ENCODE measurements around the gene TMEM219. TPM values are rescaled to one million over a fixed set of nuclear protein-coding genes. Genes with fewer than 3 reads are reported as not detected.

Gene TMEM219
- total RNA-seq (2022; extraction: Qiagen RNA extraction): 82.6 to 101 TPM (median 99.1 TPM) in 5 replicates

DNA sequence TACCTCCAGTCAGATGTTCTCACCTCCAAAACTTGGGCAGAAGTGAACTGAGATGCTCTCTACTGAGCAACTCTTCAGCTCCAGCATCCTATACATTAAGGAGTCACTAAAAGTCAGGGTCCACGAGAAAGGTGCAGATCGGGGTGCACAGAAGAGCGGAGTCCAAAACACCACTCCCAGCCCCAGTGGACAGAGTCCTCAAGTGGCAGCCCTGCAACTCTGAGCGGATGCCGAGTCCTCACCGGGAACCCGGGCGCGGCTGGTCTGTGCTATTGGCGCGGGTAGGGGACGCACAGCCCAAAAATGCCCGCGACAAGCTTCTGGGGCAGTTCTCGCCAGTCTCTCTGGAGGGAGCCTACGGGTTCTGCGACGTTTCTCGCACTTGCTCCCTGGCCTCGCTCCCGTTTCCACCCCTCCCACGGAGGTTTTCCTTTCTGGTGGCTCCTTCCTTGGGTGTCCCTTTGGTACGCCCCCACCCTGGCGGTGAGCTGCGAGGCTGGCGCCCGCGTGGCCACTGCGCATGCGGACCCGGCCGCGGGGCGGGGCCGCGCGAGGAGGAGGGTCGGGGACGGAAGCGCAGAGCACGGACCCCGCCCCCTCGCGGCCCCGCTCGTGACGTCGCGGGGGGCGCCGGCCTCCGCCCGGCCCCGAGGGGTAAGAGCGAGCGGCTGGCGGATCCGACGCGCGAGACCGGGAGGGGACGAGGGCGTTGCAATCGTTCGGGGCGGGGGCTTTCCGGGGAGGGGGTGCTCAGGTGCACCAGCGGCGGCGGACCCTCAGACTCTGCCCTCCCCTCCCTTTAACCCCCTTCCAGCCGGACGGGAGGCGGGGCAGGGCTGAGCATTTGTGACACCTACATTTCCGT is at the start of gene TMEM219:
Gene TMEM219, plus strand, starts transcription at position 601 of the 865 bp plus-strand sequence. CDS start 1,065 bp downstream, outside the sequence.

DNA sequence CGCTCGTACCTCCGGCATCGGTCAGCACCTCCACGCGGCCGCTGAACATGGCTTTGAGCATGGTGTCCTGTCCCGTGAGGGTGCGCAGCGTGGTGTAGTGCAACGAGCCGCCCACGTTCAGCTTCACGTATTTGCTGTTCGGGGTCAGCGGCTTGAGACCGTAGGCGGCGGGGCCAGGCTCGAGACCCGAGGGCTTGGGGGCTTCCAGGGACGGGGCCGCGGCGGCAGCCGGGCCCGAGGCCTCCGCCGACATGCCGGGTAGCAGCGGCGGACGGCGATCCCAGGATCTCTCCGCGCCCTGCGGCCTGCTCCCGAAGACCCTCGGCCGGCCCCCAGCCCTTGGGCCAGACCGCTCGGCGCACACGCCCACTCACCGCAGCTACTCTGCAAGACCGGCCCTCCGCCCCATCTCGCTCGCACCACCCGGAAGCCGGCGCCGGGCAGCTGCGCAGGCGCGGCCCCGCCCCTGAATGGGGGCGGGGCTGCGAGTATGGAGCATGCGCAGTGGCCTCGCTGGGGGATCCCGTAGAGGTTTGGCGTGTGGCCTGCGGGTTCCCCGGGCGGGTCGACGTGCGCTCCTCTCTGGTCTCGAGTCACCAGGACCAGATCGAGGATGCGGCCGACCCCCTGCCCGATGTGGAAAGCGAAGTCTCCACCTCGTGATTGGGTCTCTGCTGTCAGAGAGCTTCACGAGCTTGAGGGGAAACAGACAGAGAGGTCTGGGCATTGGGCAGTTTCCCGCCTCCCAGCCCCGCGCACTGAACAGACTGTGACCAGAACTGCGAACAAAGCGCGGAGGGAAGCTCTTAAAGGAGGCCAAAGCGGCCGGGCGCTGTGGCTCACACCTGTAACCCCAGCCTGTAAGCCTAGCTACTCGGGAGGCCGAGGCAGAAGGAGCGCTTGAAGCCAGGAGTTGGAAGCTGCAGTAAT is 35.8 kb upstream of the TMEM219 start, which contains the start of gene KCTD13:
Gene KCTD13, minus strand, starts transcription at position 446 of the 930 bp plus-strand sequence. Its CDS starts 193 bp downstream, at position 253.

GRCh38 chr16:29973384-29974246 is 11.7 kb downstream of the TMEM219 start, which contains the start of gene TAOK2:
Gene TAOK2 (plus strand): TSS chr16:29973868. CDS start chr16:29977773, 3,905 bp downstream.

DNA sequence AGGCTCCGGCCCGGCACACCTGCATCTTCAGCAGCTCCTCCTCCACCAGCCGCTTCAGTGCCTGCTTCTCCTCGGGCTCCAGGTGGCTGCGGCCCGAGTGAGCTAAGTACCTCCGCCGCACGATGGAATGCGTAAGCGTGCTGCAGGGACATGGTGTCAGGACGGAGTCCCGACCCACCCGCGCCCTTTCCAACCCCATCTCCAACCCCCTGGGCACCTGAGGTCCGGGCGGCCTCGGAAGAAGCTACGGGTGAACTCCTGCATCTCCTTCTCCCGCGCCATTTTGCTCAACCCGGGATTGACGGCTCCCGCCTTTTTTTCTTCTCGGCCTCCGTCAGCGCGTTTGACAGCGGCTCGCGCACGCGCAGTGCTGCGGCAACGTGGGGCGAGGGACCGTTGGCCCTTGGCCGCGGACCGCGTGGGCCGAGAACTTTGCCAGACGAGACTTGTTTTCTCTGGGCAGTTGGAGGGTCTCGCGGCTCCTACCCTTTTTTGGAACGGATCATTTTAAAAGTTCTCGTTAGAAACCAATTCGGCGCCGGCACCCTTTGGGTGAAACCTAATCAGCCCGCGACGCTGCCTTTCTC is 33.5 kb downstream of the TMEM219 start, which contains the start of gene HIRIP3:
Gene HIRIP3, minus strand, starts transcription at position 294 of the 587 bp plus-strand sequence. Its CDS starts 12 bp downstream, at position 282.

GRCh38 chr16:29995911-29996765 is 34.3 kb downstream of the TMEM219 start, which contains the start of gene INO80E:
Gene INO80E (plus strand): TSS chr16:29996241. CDS start chr16:29996311, 70 bp downstream.

DNA sequence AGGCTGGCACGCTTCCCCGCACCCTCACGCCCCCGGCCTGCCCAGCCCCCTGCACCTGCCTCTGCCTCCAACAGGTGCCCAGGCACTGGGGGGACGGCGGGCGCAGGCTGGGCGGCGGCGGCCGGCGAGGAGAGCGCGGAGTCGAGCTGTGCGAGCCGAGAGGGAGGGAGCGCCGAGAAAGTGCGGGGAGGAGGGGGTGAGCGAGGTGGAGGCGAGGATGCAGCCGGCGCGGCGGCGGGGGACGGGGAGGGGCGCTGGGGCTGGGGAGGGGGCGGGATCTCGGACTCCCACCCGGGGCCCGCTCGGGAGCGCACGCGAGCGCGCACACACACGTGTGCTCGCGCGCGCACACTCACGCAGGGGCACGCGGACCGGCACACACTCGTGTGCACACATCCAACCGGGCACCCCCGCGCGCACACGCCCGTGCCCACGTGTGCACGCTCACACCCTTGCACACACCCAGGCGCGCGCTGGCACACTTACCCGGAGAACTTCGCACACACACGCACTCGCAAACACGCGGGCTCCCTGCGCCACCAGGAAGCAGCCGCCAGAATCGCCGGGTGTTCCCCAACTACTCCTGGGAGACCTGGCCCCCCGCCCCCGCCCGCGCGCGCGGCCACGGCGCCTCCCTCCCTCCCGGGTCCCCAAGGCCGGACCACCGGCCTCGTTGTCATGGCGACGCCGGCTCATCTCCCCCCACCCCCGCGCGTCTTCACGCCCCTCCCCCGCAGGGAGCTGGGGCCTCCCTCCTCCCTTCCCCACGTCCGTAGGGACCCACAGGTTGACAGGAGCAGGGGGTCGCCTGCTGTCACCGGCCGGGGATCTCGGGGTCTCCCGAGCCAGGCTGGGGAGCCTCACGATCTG is 49.2 kb downstream of the TMEM219 start, which contains the start of gene DOC2A:
Gene DOC2A, minus strand, starts transcription at position 184 of the 870 bp plus-strand sequence. CDS start 805 bp downstream, outside the sequence.

Other genes starting within 250 kb of the TMEM219 start
- gene C16orf54, start 216.1 kb upstream of the TMEM219 start, total RNA-seq (2022; extraction: Qiagen RNA extraction): not detected in 5 replicates
- gene ZG16, start 183.8 kb upstream of the TMEM219 start, total RNA-seq (2022; extraction: Qiagen RNA extraction): not detected in 5 replicates
- gene KIF22, start 171.3 kb upstream of the TMEM219 start, total RNA-seq (2022; extraction: Qiagen RNA extraction): 79.8 to 94.5 TPM (median 88.2 TPM) in 5 replicates
- 147 to 170 TPM (median 158 TPM) in 5 replicates for gene MAZ, start 155.6 kb upstream of the TMEM219 start, total RNA-seq (2022; extraction: Qiagen RNA extraction)
- gene PRRT2, start 149.9 kb upstream of the TMEM219 start, total RNA-seq (2022; extraction: Qiagen RNA extraction): 0.27 to 0.38 TPM (median 0.32 TPM) in 5 replicates
- 38.1 to 43.0 TPM (median 41.2 TPM) in 5 replicates for gene PAGR1, start 145.9 kb upstream of the TMEM219 start, total RNA-seq (2022; extraction: Qiagen RNA extraction)
- gene MVP, start 141.6 kb upstream of the TMEM219 start, total RNA-seq (2022; extraction: Qiagen RNA extraction): 125 to 150 TPM (median 142 TPM) in 5 replicates
- gene CDIPT, start 98.9 kb upstream of the TMEM219 start, total RNA-seq (2022; extraction: Qiagen RNA extraction): 61.3 to 95.2 TPM (median 91.3 TPM) in 5 replicates
- 16.9 to 23.4 TPM (median 21.0 TPM) in 5 replicates for gene SEZ6L2, start 62.5 kb upstream of the TMEM219 start, total RNA-seq (2022; extraction: Qiagen RNA extraction)
- gene ASPHD1, start 61.6 kb upstream of the TMEM219 start, total RNA-seq (2022; extraction: Qiagen RNA extraction): 14.6 to 28.2 TPM (median 22.7 TPM) in 5 replicates
- gene KCTD13, start 35.9 kb upstream of the TMEM219 start, total RNA-seq (2022; extraction: Qiagen RNA extraction): 10.2 to 16.4 TPM (median 14.5 TPM) in 5 replicates
- gene TAOK2, start 11.8 kb downstream of the TMEM219 start, total RNA-seq (2022; extraction: Qiagen RNA extraction): 25.2 to 31.2 TPM (median 30.1 TPM) in 5 replicates
- 14.6 to 18.0 TPM (median 15.5 TPM) in 5 replicates for gene HIRIP3, start 33.5 kb downstream of the TMEM219 start, total RNA-seq (2022; extraction: Qiagen RNA extraction)
- 99.1 to 113 TPM (median 102 TPM) in 5 replicates for gene INO80E, start 34.2 kb downstream of the TMEM219 start, total RNA-seq (2022; extraction: Qiagen RNA extraction)
- 1.3 to 1.9 TPM (median 1.8 TPM) in 5 replicates for gene DOC2A, start 48.9 kb downstream of the TMEM219 start, total RNA-seq (2022; extraction: Qiagen RNA extraction)
- not detected in 5 replicates for gene C16orf92, start 61.1 kb downstream of the TMEM219 start, total RNA-seq (2022; extraction: Qiagen RNA extraction)
- 0.22 to 0.39 TPM (median 0.26 TPM) in 5 replicates for gene TLCD3B, start 69.2 kb downstream of the TMEM219 start, total RNA-seq (2022; extraction: Qiagen RNA extraction)
- gene ALDOA, start 103.7 kb downstream of the TMEM219 start, total RNA-seq (2022; extraction: Qiagen RNA extraction): 1,572 to 1,866 TPM (median 1,761 TPM) in 5 replicates
- 135 to 153 TPM (median 146 TPM) in 5 replicates for gene PPP4C, start 113.9 kb downstream of the TMEM219 start, total RNA-seq (2022; extraction: Qiagen RNA extraction)
- 0.14 to 0.31 TPM (median 0.30 TPM) in 5 replicates for gene TBX6, start 129.8 kb downstream of the TMEM219 start, total RNA-seq (2022; extraction: Qiagen RNA extraction)
- gene YPEL3, start 134.1 kb downstream of the TMEM219 start, total RNA-seq (2022; extraction: Qiagen RNA extraction): 4.3 to 9.4 TPM (median 8.6 TPM) in 5 replicates
- gene GDPD3, start 151.5 kb downstream of the TMEM219 start, total RNA-seq (2022; extraction: Qiagen RNA extraction): 0.61 to 1.6 TPM (median 1.0 TPM) in 5 replicates
- gene MAPK3, start 161.1 kb downstream of the TMEM219 start, total RNA-seq (2022; extraction: Qiagen RNA extraction): 30.6 to 36.7 TPM (median 34.4 TPM) in 5 replicates
- gene CORO1A, start 221.5 kb downstream of the TMEM219 start, total RNA-seq (2022; extraction: Qiagen RNA extraction): 1.9 to 2.9 TPM (median 2.0 TPM) in 5 replicates
- gene BOLA2B, start 231.6 kb downstream of the TMEM219 start, total RNA-seq (2022; extraction: Qiagen RNA extraction): 116 to 229 TPM (median 187 TPM) in 5 replicates
- 13.0 to 20.0 TPM (median 16.4 TPM) in 5 replicates for gene SLX1A, start 231.8 kb downstream of the TMEM219 start, total RNA-seq (2022; extraction: Qiagen RNA extraction)
- gene SULT1A3, start 237.2 kb downstream of the TMEM219 start, total RNA-seq (2022; extraction: Qiagen RNA extraction): 4.3 to 8.0 TPM (median 5.8 TPM) in 5 replicates

Measured in A549 treated with AZD2906 at 1 μM for 4 hours (cell line).